ENCODE data around the gene LYPD6B.

The LYPD6B gene

GRCh38 chr2:149038442-149039212 is at the start of gene LYPD6B:
Gene LYPD6B (plus strand): TSS chr2:149038699. CDS start chr2:149130949, 92,250 bp downstream.
- no peak for TF ChIP-seq CTCF (IDR thresholded peaks at IDR 0.05)
- H3K27me3 ChIP-seq (ENCODE audit: control insufficient read depth, insufficient read depth, low read length) = no peaks in the 10 kb centered on the region
- H3K9ac ChIP-seq = peak within 1 kb of the TSS; percentile 43
- no peaks in the 10 kb centered on the region for H3K79me2 ChIP-seq
- peak within 1 kb of the TSS; percentile 65 for H3K4me3 ChIP-seq (ENCODE audit: low read depth, low read length)
- H3K4me1 ChIP-seq = no peaks in the 10 kb centered on the region
- H3K36me3 ChIP-seq (ENCODE audit: control insufficient read depth, insufficient read depth, low read length) = no peaks in the 10 kb centered on the region
- no peak within 1 kb of the TSS for H3K27ac ChIP-seq
- no peaks in the 10 kb centered on the region for H3K9me3 ChIP-seq (ENCODE audit: control insufficient read depth, low read length)
- H3K4me2 ChIP-seq (ENCODE audit: low read length) = peak within 1 kb of the TSS; percentile 78
- peak within 1 kb of the TSS; percentile 92 for H2AFZ ChIP-seq

GRCh38 chr2:148989882-148990493 is 48.5 kb upstream of the LYPD6B start:
- H3K27me3 ChIP-seq (ENCODE audit: control insufficient read depth, insufficient read depth, low read length) = no peaks in the 10 kb centered on the region
- peaks cover 13% of the 10 kb centered on the region for H3K4me1 ChIP-seq
- no peaks in the 10 kb centered on the region for H3K79me2 ChIP-seq
- H3K4me3 ChIP-seq (ENCODE audit: low read depth, low read length) = no peak overlapping the region
- H3K4me2 ChIP-seq (ENCODE audit: low read length) = no peak overlapping the region
- H2AFZ ChIP-seq = no peak overlapping the region
- H3K36me3 ChIP-seq (ENCODE audit: control insufficient read depth, insufficient read depth, low read length) = no peaks in the 10 kb centered on the region
- H3K9me3 ChIP-seq (ENCODE audit: control insufficient read depth, low read length) = no peaks in the 10 kb centered on the region
- no peak overlapping the region for H3K27ac ChIP-seq
- no peak overlapping the region for H3K9ac ChIP-seq
- peak; percentile 69 for TF ChIP-seq CTCF (IDR thresholded peaks at IDR 0.05)

- no peak for TF ChIP-seq CTCF (IDR thresholded peaks at IDR 0.05)
- H3K9me3 ChIP-seq (ENCODE audit: control insufficient read depth, low read length) = no peaks in the 10 kb centered on the region
- H3K4me3 ChIP-seq (ENCODE audit: low read depth, low read length) = no peak overlapping the region
- H3K9ac ChIP-seq = no peak overlapping the region
- H3K27ac ChIP-seq = no peak overlapping the region
- no peak overlapping the region for H2AFZ ChIP-seq
- peaks cover 13% of the 10 kb centered on the region for H3K4me1 ChIP-seq
- H3K4me2 ChIP-seq (ENCODE audit: low read length) = no peak overlapping the region
- H3K79me2 ChIP-seq = no peaks in the 10 kb centered on the region
- H3K36me3 ChIP-seq (ENCODE audit: control insufficient read depth, insufficient read depth, low read length) = no peaks in the 10 kb centered on the region
- no peaks in the 10 kb centered on the region for H3K27me3 ChIP-seq (ENCODE audit: control insufficient read depth, insufficient read depth, low read length)
These were observed 47.5 kb upstream of the LYPD6B start for GRCh38 chr2:148990968-148991367.

- H3K4me3 ChIP-seq (ENCODE audit: low read depth, low read length) = no peak overlapping the region
- H3K9ac ChIP-seq = no peak overlapping the region
- H2AFZ ChIP-seq = no peak overlapping the region
- no peak overlapping the region for H3K27ac ChIP-seq
- peaks cover 13% of the 10 kb centered on the region for H3K4me1 ChIP-seq
- no peaks in the 10 kb centered on the region for H3K9me3 ChIP-seq (ENCODE audit: control insufficient read depth, low read length)
- H3K79me2 ChIP-seq = no peaks in the 10 kb centered on the region
- H3K4me2 ChIP-seq (ENCODE audit: low read length) = no peak overlapping the region
- no peak for TF ChIP-seq CTCF (IDR thresholded peaks at IDR 0.05)
- H3K27me3 ChIP-seq (ENCODE audit: control insufficient read depth, insufficient read depth, low read length) = no peaks in the 10 kb centered on the region
- no peaks in the 10 kb centered on the region for H3K36me3 ChIP-seq (ENCODE audit: control insufficient read depth, insufficient read depth, low read length)
These were observed 46.1 kb upstream of the LYPD6B start for GRCh38 chr2:148992448-148992847.
